HG03196 (cell line): ENCODE measurements around the gene RBFA.

Experiments
- ATAC-seq: cut with Tn5 transposase; IDR thresholded peaks from one replicate; pipeline ENCODE4 v1.9.1; 2021; ENCODE audit not compliant: unreplicated experiment

The RBFA gene

DNA sequence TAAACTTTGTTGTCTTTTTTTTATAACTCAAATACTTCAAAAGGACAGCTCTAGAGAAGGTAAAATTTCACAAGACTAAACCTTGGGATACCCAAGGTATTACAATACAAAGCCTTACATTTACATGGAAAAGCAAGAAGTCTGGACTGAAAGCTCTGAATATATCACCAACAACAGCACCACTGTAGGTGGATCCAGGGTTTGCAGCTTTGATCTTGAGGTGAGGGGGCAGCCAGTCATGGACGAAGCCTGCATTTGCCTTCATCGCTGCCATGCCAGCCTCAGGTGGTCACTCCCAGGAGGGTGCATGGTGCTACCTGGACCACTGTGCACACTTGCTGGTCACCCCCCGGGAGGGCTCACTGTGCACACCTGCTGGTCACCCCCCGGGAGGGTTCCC is 36.6 kb downstream of the RBFA start:
- ATAC-seq = no peak

DNA sequence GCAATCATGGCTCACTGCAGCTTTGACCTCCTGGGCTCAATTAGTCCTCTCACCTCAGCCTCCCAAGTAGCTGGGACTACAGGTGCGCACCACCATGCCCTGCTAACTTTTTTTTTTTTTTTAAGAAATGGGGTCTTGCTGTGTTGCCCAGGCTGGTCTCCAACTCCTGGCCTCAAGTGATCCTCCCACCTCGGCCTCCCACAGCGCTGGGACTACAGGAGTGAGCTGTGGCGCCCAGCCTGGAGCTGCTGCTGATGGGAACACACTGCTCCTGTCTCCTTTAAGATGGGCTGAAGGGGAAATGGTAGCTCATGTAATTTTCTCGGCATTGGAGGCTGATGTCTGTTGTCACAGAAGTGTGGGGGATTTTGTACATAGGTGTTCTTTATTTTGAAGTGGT is 39.9 kb downstream of the RBFA start:
- no peak for ATAC-seq

DNA sequence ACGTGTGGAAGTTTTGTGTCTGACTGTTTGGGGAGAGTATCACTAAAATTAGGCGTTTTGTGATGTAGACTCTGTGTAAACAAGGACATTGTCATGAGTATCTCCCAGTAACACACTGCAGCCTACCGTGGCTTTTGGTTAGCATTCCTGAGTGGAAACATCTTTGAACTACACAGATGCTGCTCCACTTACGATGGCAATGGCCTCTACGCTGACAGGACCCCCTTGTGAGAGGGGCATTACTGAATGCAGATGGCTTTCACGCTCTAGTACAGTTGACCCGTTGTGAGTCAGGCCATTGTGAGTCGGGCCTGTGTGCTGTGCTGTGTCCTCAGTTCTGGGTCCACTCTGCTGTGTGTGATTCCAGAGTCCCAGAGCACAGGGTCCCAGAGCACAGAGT is 40.5 kb downstream of the RBFA start:
- no peak for ATAC-seq

- no peak for ATAC-seq
These were observed 41.7 kb downstream of the RBFA start for GRCh38 chr18:80075940-80076339.

GRCh38 chr18:80076379-80076778 is 42.1 kb downstream of the RBFA start:
- no peak for ATAC-seq

GRCh38 chr18:80077873-80078272 is 43.6 kb downstream of the RBFA start:
- no peak for ATAC-seq
